GM12872 (cell line): Measurements from ENCODE around the gene TMEM235.

ENCODE experiments used
- TF ChIP-seq, protein P1 (sequence below): IDR thresholded peaks from 3 replicates; pipeline ENCODE4 v1.5.1; 2011; ENCODE audit warnings: low read depth, mild to moderate bottlenecking, low read length, moderate library complexity; ENCODE audit not compliant: insufficient read depth

TMEM235 gene

GRCh38 chr17:78249074-78249817 lies 17.8 kb downstream of the TMEM235 start:
- TF ChIP-seq, protein P1, sequence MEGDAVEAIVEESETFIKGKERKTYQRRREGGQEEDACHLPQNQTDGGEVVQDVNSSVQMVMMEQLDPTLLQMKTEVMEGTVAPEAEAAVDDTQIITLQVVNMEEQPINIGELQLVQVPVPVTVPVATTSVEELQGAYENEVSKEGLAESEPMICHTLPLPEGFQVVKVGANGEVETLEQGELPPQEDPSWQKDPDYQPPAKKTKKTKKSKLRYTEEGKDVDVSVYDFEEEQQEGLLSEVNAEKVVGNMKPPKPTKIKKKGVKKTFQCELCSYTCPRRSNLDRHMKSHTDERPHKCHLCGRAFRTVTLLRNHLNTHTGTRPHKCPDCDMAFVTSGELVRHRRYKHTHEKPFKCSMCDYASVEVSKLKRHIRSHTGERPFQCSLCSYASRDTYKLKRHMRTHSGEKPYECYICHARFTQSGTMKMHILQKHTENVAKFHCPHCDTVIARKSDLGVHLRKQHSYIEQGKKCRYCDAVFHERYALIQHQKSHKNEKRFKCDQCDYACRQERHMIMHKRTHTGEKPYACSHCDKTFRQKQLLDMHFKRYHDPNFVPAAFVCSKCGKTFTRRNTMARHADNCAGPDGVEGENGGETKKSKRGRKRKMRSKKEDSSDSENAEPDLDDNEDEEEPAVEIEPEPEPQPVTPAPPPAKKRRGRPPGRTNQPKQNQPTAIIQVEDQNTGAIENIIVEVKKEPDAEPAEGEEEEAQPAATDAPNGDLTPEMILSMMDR, result no peak

DNA sequence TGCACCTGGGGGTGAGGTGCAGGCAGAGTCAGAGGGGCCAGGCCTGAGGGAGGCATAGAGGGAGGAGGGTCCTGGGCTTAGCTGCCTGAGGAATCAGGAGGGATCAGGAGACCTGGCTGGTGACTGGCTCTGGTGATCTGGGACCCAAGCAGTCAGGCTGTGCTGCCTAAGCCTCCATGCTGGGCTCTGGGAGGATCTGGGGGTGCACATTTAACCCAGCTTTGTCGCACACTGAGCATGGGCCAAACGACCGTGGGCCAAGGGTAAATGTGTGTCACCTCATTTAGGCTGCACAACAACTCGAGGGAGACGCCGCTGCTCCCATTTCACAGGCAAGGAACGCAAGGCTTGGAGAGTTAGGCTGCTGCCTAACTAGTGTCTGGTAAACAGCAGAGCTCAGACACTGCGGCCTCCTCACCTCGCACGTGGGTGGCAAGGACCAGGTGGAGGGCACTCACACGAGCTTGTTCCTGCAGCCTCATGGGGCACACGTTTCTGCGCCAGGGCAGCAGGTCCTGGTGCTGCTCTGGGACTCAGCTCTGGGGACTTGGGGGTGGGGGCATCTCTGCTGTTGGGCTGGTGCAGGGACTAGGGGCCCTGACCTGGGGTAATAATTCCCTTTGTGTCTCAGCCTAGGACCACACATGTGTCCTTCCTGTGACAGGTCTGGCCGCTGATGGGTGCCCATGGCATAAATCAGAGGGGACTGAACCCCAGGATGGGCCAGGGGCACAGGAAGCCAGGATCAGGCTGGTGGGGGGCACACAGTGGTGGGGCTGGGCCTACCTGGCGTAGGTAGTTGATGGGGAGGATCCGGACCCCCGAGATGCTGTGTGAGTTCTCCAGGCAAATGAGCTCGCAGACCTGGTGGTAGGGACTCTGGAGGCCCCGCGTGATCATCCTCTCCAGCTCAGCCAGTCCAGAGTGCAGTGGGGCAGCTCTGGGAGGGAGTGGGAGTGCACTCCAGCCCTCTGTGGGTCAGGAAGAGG lies 18.7 kb downstream of the TMEM235 start:
- TF ChIP-seq, protein P1, result no peak

- TF ChIP-seq, protein P1, result peak; percentile 99
Observed at GRCh38 chr17:78250891-78251772, 19.7 kb downstream of the TMEM235 start.

- TF ChIP-seq, protein P1, result no peak
Observed at GRCh38 chr17:78251773-78252103, 20.3 kb downstream of the TMEM235 start.

DNA sequence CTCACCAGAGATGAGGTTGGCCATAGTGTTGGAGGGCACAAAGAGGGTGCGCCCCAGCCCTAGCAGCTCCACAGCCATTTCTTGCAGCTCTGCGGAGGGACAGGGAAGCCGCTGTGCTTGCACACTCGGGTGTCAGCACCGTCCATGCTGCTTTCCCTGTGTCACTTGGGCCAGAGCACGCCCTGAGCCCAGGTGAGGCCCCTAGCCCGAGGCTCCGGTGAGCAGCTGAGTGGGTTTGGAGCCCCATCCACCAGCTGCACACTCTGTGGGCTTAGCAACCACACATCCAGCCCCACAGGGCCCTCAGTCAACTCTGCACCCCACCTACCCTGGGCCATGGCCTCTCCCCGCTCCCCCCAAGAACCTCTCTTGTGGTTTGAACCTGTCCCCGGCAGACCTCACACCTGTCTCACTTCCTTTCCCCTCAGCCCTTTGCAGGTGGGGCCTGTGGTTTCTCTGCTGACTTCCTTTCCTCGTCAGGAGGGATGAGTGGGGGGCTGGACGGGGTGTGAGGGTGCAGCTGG lies 20.7 kb downstream of the TMEM235 start:
- TF ChIP-seq, protein P1, result no peak

DNA sequence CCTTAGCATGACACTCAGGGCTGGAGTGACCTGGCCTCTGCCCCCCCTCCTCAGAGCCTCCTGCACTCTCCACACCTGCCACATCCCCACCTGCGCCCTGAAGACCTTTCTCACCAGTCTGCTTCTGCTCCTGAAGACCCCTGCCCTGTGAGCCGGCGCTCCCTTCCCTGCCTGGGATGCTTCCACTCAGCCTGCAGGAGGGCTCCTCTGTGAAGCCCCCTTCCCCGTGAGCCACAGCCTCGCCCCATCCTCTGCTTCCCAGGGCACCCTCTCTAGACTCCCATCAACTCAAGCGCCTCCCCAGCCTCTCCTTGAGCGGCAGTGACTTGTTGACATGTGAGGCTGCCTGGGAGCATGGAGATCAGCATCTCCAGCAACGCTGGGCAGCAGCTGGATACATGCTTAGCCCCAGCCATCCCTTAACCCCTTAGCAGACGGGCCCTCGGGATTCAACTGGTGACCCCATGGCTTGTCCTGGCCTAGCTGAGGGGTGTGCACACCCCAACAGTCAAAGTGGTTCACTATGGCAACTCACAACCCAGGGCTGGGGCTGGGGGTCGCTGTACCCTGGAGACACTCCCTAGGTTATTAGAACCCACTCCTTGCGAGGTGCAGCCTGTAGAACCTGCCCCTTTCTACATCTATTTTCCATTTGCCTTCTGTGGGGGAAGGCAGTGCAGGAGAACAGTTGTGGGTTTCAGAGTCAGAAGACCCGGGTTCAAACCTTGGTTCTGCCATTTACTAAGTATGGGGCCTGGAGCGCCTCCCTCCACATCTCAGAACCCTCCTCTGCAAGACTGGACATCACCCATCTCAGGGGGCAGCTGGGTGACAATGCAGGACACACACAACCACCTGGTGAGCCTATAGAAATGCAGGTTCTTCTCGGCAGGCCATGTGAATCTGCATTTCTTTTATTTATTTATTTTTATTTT lies 21.5 kb downstream of the TMEM235 start:
- TF ChIP-seq, protein P1, result no peak
